ENCODE data around the gene TMEM88. TPM values are rescaled to one million over a fixed set of nuclear protein-coding genes. Genes with fewer than 3 reads are reported as not detected.

Gene TMEM88
- total RNA-seq, 4 donors from 2014 or later = 9.2 to 41.7 (median 25.6) TPM

GRCh38 chr17:7854078-7854777 lies 638 bp upstream of the TMEM88 start:
- peak overlapping the region in 1 of 4 donors; percentile 67 for H3K4me3 ChIP-seq
- peaks cover 0 to 43% (median 19%) of the 10 kb centered on the region in 3 donors for H3K36me3 ChIP-seq
- no peak for DNase-seq (ENCODE audit: low spot score in 2 of 2)
- peak overlapping the region in 2 of 4 donors; percentile 89 to 96 for H3K27ac ChIP-seq
- no peak for TF ChIP-seq POLR2A (IDR thresholded peaks at IDR 0.05)
- TF ChIP-seq EP300 (IDR thresholded peaks at IDR 0.05) = no peak
- TF ChIP-seq CTCF (IDR thresholded peaks at IDR 0.05) = no peak
- 73 to 74% methylated on average over 31 of the region's 31 CpGs for WGBS, 2 donors
- H3K4me1 ChIP-seq = peaks cover 0 to 48% (median 32%) of the 10 kb centered on the region in 4 donors
- H3K9me3 ChIP-seq = no peaks in the 10 kb centered on the region
- no peaks in the 10 kb centered on the region for H3K27me3 ChIP-seq

- no peaks in the 10 kb centered on the region for H3K9me3 ChIP-seq
- peaks cover 0 to 39% (median 17%) of the 10 kb centered on the region in 3 donors for H3K36me3 ChIP-seq
- WGBS, 2 donors = 13 to 14% methylated on average over 12 to 15 of the region's 15 CpGs
- peak in 1 of 2 donors; percentile 25 for DNase-seq (ENCODE audit: low spot score in 2 of 2)
- peaks cover 0 to 45% (median 32%) of the 10 kb centered on the region in 4 donors for H3K4me1 ChIP-seq
- no peaks in the 10 kb centered on the region for H3K27me3 ChIP-seq
- TF ChIP-seq EP300 (IDR thresholded peaks at IDR 0.05) (no peak), POLR2A (IDR thresholded peaks at IDR 0.05) (no peak), CTCF (IDR thresholded peaks at IDR 0.05) (no peak)
- peak overlapping the region; percentile 66 to 78 (median 69) for H3K4me3 ChIP-seq
- peak overlapping the region; percentile 86 to 97 (median 92) for H3K27ac ChIP-seq
Measured at GRCh38 chr17:7855660-7856010, 769 bp downstream of the TMEM88 start.

- TF ChIP-seq CTCF (IDR thresholded peaks at IDR 0.05) (no peak), EP300 (IDR thresholded peaks at IDR 0.05) (peak in 1 of 2 donors; percentile 59), POLR2A (IDR thresholded peaks at IDR 0.05) (peak in 1 of 2 donors; percentile 8)
- Histone ChIP-seq H3K4me3 (peak overlapping the region; percentile 66 to 78 (median 69)), H3K36me3 (peaks cover 0 to 39% (median 14%) of the 10 kb centered on the region in 3 donors), H3K4me1 (peaks cover 0 to 45% (median 32%) of the 10 kb centered on the region in 4 donors), H3K27me3 (no peaks in the 10 kb centered on the region), H3K9me3 (no peaks in the 10 kb centered on the region), H3K27ac (peak overlapping the region; percentile 86 to 97 (median 92))
- DNase-seq (ENCODE audit: low spot score in 2 of 2) = peak; percentile 14 to 35
- WGBS, 2 donors = 3 to 5% methylated on average over 29 of the region's 29 CpGs
Measured at GRCh38 chr17:7856011-7856810, 1.3 kb downstream of the TMEM88 start.

- TF ChIP-seq EP300 (IDR thresholded peaks at IDR 0.05) = peak; percentile 44 to 93
- TF ChIP-seq POLR2A (IDR thresholded peaks at IDR 0.05) = peak; percentile 47 to 69
- peak; percentile 13 to 76 (median 48) for TF ChIP-seq CTCF (IDR thresholded peaks at IDR 0.05)
- Histone ChIP-seq H3K4me1 (peaks cover 0 to 37% (median 31%) of the 10 kb centered on the region in 4 donors), H3K36me3 (peaks cover 0 to 42% (median 13%) of the 10 kb centered on the region in 3 donors), H3K4me3 (peak within 1 kb of the TSS; percentile 66 to 78 (median 69)), H3K27ac (peak within 1 kb of the TSS; percentile 86 to 97 (median 92)), H3K9me3 (no peaks in the 10 kb centered on the region), H3K27me3 (no peaks in the 10 kb centered on the region)
- DNase-seq (ENCODE audit: low spot score in 2 of 2) = peak; percentile 93 to 95
- WGBS, 2 donors = 0% methylated on average over 29 to 44 of the region's 64 CpGs
Measured at GRCh38 chr17:7856811-7857712, 2.2 kb downstream of the TMEM88 start, which contains the start of gene NAA38. Gene NAA38 (minus strand): TSS chr17:7857559. CDS start chr17:7857463, 96 bp downstream.

Measured in tibial nerve (tissue), 4 donors.